Adipocyte (in vitro differentiated cells): ENCODE data around the gene SNX12.

ENCODE experiments used
- DNase-seq: peaks from one replicate; pipeline ENCODE4 v3.0.0-alpha.2; 2015; ENCODE audit warnings: low read depth
- H3K27me3 ChIP-seq: replicated peaks from 2 replicates; pipeline ENCODE4 v1.7.0; 2013; ENCODE audit warnings: mild to moderate bottlenecking, low read length, moderate library complexity; ENCODE audit not compliant: control insufficient read depth, insufficient read depth
- H3K36me3 ChIP-seq: 2 replicates; pipeline ENCODE4 v1.7.0; 2013; ENCODE audit warnings: low read length, mild to moderate bottlenecking, moderate library complexity; ENCODE audit not compliant: control insufficient read depth, insufficient read depth, severe bottlenecking
- H3K4me1 ChIP-seq: 2 replicates; pipeline ENCODE4 v1.7.0; 2013; ENCODE audit warnings: mild to moderate bottlenecking, low read length, moderate library complexity; ENCODE audit not compliant: control insufficient read depth, insufficient read depth
- H3K4me3 ChIP-seq: 2 replicates; pipeline ENCODE4 v1.7.0; 2013; ENCODE audit warnings: mild to moderate bottlenecking, low read length, moderate library complexity
- H3K9ac ChIP-seq: 2 replicates; pipeline ENCODE4 v1.7.0; 2013; ENCODE audit warnings: mild to moderate bottlenecking, low read length, moderate library complexity
- H3K9me3 ChIP-seq: 2 replicates; pipeline ENCODE4 v1.7.0; 2013; ENCODE audit warnings: mild to moderate bottlenecking, low read length, moderate library complexity; ENCODE audit not compliant: control insufficient read depth

The SNX12 gene

DNA sequence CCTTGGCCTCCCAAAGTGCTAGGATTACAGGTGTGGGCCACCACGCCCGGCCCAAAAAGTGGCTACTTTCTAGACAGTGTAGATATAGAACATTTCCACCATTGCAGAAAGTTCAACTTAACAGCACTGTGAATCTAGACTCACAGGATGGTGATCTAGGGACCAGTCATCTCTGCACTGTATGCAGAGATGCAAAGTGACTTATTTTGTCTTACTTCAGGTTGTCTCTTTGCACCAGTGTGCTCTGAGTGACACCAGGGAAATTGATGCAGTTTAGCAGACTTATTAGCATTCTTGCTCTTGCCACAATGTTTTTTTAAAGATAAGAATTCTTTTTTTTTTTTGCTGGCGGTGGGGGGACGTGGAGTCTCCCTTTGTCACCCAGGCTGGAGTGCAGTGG lies 14.7 kb upstream of the SNX12 start:
- H3K27me3 ChIP-seq, result peaks cover 4% of the 10 kb centered on the region
- no peak overlapping the region for H3K9ac ChIP-seq
- H3K9me3 ChIP-seq, result no peaks in the 10 kb centered on the region
- no peaks in the 10 kb centered on the region for H3K36me3 ChIP-seq
- no peaks in the 10 kb centered on the region for H3K4me1 ChIP-seq
- no peak for DNase-seq
- H3K4me3 ChIP-seq, result no peak overlapping the region

- peaks cover 4% of the 10 kb centered on the region for H3K27me3 ChIP-seq
- H3K36me3 ChIP-seq, result no peaks in the 10 kb centered on the region
- no peaks in the 10 kb centered on the region for H3K4me1 ChIP-seq
- H3K9ac ChIP-seq, result no peak overlapping the region
- no peak overlapping the region for H3K4me3 ChIP-seq
- DNase-seq, result no peak
- no peaks in the 10 kb centered on the region for H3K9me3 ChIP-seq
These were observed 14.1 kb upstream of the SNX12 start for GRCh38 chrX:71082124-71082647.

DNA sequence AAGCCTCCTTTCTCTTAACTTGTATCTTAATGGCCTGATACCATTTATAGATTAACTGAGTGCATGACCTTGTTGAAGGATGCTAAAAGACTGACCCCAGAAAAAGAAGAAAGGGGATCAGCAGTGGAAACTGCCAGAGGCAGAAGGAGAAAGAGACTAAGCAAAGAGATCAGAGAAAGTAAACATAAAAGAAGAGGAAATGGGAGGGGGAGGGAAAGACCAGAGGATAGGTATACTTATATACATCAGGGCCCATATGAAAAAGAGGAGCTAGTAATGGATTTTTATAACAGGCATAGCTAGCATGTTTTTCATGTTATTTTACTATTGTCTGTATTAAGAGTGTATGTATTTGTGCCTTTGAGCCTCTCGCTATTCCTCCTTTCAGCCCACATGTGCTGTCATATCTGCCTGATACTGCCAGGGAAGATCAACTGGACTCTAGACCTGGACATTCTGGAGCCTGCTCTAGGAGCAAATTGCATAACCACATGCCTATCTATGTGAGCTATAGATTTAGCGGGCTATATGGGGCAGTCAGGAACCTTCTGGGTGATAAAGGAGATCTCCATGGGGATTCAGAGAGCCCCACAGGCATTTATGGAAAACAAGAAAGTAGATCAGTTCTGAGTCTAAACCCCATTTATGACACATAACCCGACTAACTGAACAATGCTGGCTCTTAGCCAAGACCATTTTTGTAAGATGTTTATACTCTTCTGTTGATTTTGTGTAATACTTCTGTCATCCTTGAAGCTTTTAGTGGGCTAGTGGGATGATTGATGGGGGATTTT lies 13.4 kb upstream of the SNX12 start:
- no peak overlapping the region for H3K9ac ChIP-seq
- no peak overlapping the region for H3K4me3 ChIP-seq
- DNase-seq, result peak; percentile 34
- peaks cover 9% of the 10 kb centered on the region for H3K27me3 ChIP-seq
- H3K9me3 ChIP-seq, result no peaks in the 10 kb centered on the region
- H3K36me3 ChIP-seq, result no peaks in the 10 kb centered on the region
- no peaks in the 10 kb centered on the region for H3K4me1 ChIP-seq

DNA sequence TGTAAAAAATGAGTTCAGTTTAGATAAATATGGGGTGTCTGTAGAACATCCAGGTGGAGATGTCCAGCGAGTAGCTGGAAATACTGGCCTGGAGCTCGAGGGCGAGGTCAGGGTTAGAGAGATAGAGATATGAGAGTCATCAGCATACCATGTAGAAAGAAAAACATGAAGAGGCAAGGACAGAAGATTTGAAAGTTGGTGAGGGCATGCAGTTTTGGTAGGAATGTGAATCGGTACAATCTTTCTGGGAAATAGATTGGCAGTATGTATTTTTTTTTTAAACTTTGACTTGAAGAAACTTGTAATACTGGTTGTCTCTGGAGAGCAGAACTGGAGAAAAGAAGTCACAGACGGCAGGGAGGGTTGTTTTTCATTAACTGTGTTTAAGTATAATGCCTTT lies 2.4 kb upstream of the SNX12 start:
- peaks cover 13% of the 10 kb centered on the region for H3K27me3 ChIP-seq
- no peak overlapping the region for H3K4me3 ChIP-seq

DNA sequence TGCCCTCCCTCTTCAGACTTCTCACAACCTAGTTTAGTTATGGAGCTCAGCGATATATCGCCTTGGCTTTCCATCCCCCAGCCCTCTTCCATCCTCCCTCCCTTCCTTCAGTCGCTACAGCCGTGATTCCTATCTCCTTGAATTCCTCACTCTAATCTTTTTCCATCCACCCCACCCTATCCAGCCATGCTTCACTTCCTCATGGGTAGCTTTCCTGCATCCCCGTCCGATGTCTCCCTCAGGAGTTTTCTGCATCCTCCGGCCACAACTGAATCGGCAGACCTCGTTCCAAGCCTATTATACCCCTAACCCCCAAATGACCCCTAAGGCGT lies 456 bp downstream of the SNX12 start:
- peaks cover 4% of the 10 kb centered on the region for H3K27me3 ChIP-seq
- H3K36me3 ChIP-seq, result peaks cover under 1% of the 10 kb centered on the region
- peak overlapping the region; percentile 83 for H3K9ac ChIP-seq
- H3K4me3 ChIP-seq, result peak overlapping the region; percentile 85
- no peak for DNase-seq
- H3K9me3 ChIP-seq, result no peaks in the 10 kb centered on the region
- no peaks in the 10 kb centered on the region for H3K4me1 ChIP-seq

More for the DNA sequence above, 2.4 kb upstream of the SNX12 start:
- no peaks in the 10 kb centered on the region for H3K4me1 ChIP-seq
- DNase-seq, result no peak
- H3K36me3 ChIP-seq, result no peaks in the 10 kb centered on the region
- no peak overlapping the region for H3K9ac ChIP-seq
- H3K9me3 ChIP-seq, result no peaks in the 10 kb centered on the region

DNA sequence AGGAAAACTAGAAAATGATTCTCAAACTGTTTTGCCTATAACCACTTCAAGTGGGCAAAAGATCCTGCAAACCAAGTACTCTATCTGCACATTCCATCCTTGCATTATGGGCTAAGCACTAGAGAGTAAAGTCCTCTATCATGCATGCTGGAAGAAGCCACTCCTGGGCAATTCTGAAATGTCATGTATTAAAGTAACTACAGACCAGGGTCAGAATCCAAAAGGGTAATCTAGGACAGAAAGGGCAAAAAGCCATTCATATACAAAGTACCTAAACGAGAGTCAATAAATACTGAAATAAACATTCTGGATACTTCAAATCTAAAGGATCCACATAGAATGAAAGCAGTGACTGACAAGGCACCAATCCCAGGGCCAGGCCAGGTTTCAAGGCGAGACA lies 1.0 kb downstream of the SNX12 start:
- Histone ChIP-seq H3K36me3 (peaks cover 3% of the 10 kb centered on the region), H3K9ac (peak overlapping the region; percentile 83), H3K4me1 (no peaks in the 10 kb centered on the region), H3K4me3 (peak overlapping the region; percentile 85), H3K27me3 (peaks cover 4% of the 10 kb centered on the region), H3K9me3 (no peaks in the 10 kb centered on the region)
- peak; percentile 14 for DNase-seq

- Histone ChIP-seq H3K9me3 (no peaks in the 10 kb centered on the region), H3K36me3 (peaks cover 27% of the 10 kb centered on the region), H3K4me3 (no peak overlapping the region), H3K27me3 (peaks cover 4% of the 10 kb centered on the region), H3K9ac (no peak overlapping the region), H3K4me1 (peaks cover 13% of the 10 kb centered on the region)
- no peak for DNase-seq
These were observed 8.0 kb downstream of the SNX12 start for GRCh38 chrX:71060127-71060526.

DNA sequence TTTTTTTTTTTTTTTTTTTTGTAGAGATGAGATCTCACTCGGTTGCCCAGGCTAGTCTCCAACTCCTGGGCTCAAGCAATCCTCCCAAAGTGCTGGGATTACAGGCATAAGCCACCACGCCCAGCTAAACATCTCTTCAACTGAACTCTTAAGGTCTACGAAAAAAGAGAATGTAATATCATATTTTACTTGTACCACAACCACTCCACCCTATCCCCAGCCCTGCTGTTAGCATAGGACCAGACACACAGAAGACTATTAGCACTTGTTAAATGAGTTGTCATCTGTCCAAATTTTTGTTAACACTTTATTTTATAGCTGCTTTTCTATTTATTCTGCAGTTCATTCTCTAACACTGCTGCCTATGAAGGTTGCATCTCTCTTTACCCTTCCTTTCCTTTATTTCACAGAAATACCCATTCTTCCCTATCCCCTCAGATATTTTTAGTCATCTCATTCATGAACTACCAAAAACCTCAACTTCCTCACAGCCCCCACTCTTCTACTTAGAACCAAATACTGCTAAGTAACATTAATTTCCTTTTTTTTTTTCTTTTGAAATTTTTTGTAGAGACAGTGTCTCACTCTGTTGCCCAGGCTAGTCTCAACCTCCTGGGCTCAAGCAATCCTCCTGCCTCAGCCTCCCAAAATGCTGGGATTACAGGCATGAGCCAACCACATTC lies 10.1 kb downstream of the SNX12 start:
- Histone ChIP-seq H3K4me3 (no peak overlapping the region), H3K4me1 (peaks cover 13% of the 10 kb centered on the region), H3K9me3 (no peaks in the 10 kb centered on the region), H3K27me3 (no peaks in the 10 kb centered on the region), H3K36me3 (peaks cover 27% of the 10 kb centered on the region), H3K9ac (no peak overlapping the region)
- no peak for DNase-seq

DNA sequence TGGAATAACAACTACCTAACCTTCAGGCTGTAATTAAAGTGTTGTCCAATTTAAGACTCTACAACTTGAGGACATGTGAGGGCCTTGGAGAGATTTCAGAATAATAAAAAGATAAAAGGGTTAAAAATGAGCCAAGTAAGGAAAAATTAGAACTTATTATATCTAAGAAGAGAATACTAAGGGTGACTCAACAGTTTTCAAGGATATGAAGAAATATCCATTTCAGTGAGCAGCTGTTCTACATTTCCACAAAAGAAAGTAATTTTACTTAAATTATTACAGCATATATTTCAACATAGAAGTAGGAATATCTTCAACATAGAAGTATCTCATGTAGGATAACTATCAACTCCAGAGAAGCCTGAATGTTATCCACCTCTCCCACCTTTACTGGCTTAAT lies 11.3 kb downstream of the SNX12 start:
- peak overlapping the region; percentile 14 for H3K9ac ChIP-seq
- peaks cover 13% of the 10 kb centered on the region for H3K4me1 ChIP-seq
- peaks cover 23% of the 10 kb centered on the region for H3K36me3 ChIP-seq
- peak; percentile 76 for DNase-seq
- H3K9me3 ChIP-seq, result no peaks in the 10 kb centered on the region
- no peak overlapping the region for H3K4me3 ChIP-seq
- no peaks in the 10 kb centered on the region for H3K27me3 ChIP-seq

DNA sequence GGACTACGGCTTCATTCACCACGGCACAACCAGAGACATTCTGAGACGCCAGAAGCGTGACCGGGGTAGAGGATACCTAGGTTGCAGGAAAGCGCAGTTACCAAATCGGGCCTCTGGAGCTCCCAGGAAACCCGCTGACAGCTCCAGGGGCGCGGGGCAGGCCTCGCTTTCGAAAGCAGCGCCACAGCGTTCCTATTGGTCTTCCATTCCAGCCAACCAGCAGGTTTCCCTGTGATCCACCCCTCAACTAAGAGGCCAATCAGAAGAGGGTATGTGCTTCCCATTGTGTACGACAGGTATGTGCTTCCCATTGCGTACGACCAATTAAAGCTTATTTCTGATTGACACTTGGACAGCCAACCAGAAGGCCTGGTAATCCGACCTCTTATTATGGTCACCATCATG lies 14.9 kb downstream of the SNX12 start:
- no peaks in the 10 kb centered on the region for H3K9me3 ChIP-seq
- no peaks in the 10 kb centered on the region for H3K36me3 ChIP-seq

GRCh38 chrX:71052721-71053120 lies 15.4 kb downstream of the SNX12 start:
- Histone ChIP-seq H3K9me3 (no peaks in the 10 kb centered on the region), H3K36me3 (no peaks in the 10 kb centered on the region), H3K4me1 (peaks cover 13% of the 10 kb centered on the region), H3K9ac (no peak overlapping the region), H3K27me3 (no peaks in the 10 kb centered on the region), H3K4me3 (no peak overlapping the region)
- DNase-seq, result no peak

More for the DNA sequence above, 14.9 kb downstream of the SNX12 start:
- H3K9ac ChIP-seq, result no peak overlapping the region
- peaks cover 13% of the 10 kb centered on the region for H3K4me1 ChIP-seq
- no peak overlapping the region for H3K4me3 ChIP-seq
- no peaks in the 10 kb centered on the region for H3K27me3 ChIP-seq
- DNase-seq, result no peak
